ENCODE results near the gene PRKCH. TPM values are rescaled to one million over a fixed set of nuclear protein-coding genes. Genes with fewer than 3 reads are reported as not detected.
A peak's percentile ranks its signal among the peaks of the same experiment; 100 is the strongest.

Gene PRKCH
- total RNA-seq, 5 donors from 2014 or later (not counting 1 experiment from before 2014, with no cell fraction given), result 267 to 436 (median 326) TPM

GRCh38 chr14:61372842-61373555 lies 51.6 kb downstream of the PRKCH start:
- no peaks in the 10 kb centered on the region for H3K9me3 ChIP-seq
- H3K27me3 ChIP-seq (replicated peaks in 1 of 2; ENCODE audit: control insufficient read depth in 2 of 2, extremely low read depth in 1 of 2, insufficient read depth in 2 of 2, low read length in 1 of 2), result no peaks in the 10 kb centered on the region
- H3K4me1 ChIP-seq (ENCODE audit: control insufficient read depth in 1 of 2, extremely low read depth in 1 of 2, insufficient read depth in 2 of 2, low read length in 2 of 2), result peaks cover 30 to 64% of the 10 kb centered on the region in 2 experiments
- Mint-ChIP-seq H3K36me3 (peaks cover 46% of the 10 kb centered on the region), H3K9me3 (peaks cover 11 to 21% (median 20%) of the 10 kb centered on the region in 3 donors), H3K27me3 (no peaks in the 10 kb centered on the region), H3K4me1 (peaks cover 10 to 48% (median 42%) of the 10 kb centered on the region in 3 donors), H3K27ac (peak overlapping the region; percentile 71 to 89), H3K4me3 (peak overlapping the region in 1 of 3 donors; percentile 35)
- ATAC-seq (replicated peaks in 1 of 4) (no peak), DNase-seq (no peak)
- POLR2A ChIA-PET, result no interaction called here
- WGBS (ENCODE audit: insufficient coverage), result 18% methylated on average over 1 of the region's 3 CpGs
- peaks cover 0 to 18% of the 10 kb centered on the region in 2 donors for H3K36me3 ChIP-seq (ENCODE audit: control insufficient read depth in 2 of 2, extremely low read depth in 1 of 2, insufficient read depth in 1 of 2, low read length in 1 of 2)
- no peak overlapping the region for H3K27ac ChIP-seq (ENCODE audit: low read length)
- no peak overlapping the region for H3K4me3 ChIP-seq (ENCODE audit: control insufficient read depth in 1 of 2, extremely low read depth in 1 of 2, low read length in 1 of 2)
- CTCF ChIA-PET, result no interaction called here

GRCh38 chr14:61374284-61374683 lies 52.9 kb downstream of the PRKCH start:
- Histone ChIP-seq H3K4me1 (ENCODE audit: control insufficient read depth in 1 of 2, extremely low read depth in 1 of 2, insufficient read depth in 2 of 2, low read length in 2 of 2) (peaks cover 23 to 66% of the 10 kb centered on the region in 2 experiments), H3K4me3 (ENCODE audit: control insufficient read depth in 1 of 2, extremely low read depth in 1 of 2, low read length in 1 of 2) (peak overlapping the region in 1 of 2 donors; percentile 5), H3K27ac (ENCODE audit: low read length) (no peak overlapping the region), H3K27me3 (replicated peaks in 1 of 2; ENCODE audit: control insufficient read depth in 2 of 2, extremely low read depth in 1 of 2, insufficient read depth in 2 of 2, low read length in 1 of 2) (no peaks in the 10 kb centered on the region), H3K36me3 (ENCODE audit: control insufficient read depth in 2 of 2, extremely low read depth in 1 of 2, insufficient read depth in 1 of 2, low read length in 1 of 2) (peaks cover 0 to 23% of the 10 kb centered on the region in 2 donors), H3K9me3 (no peaks in the 10 kb centered on the region)
- H3K27me3 Mint-ChIP-seq, result no peaks in the 10 kb centered on the region
- H3K36me3 Mint-ChIP-seq, result peaks cover 53% of the 10 kb centered on the region
- H3K4me3 Mint-ChIP-seq, result peak overlapping the region in 1 of 3 donors; percentile 35
- CTCF ChIA-PET, result no interaction called here
- peaks cover 11 to 21% (median 20%) of the 10 kb centered on the region in 3 donors for H3K9me3 Mint-ChIP-seq
- H3K4me1 Mint-ChIP-seq, result peaks cover 10 to 48% (median 42%) of the 10 kb centered on the region in 3 donors
- ATAC-seq (replicated peaks in 1 of 4) (no peak), DNase-seq (no peak)
- peak overlapping the region in 1 of 2 donors; percentile 89 for H3K27ac Mint-ChIP-seq
- POLR2A ChIA-PET, result no interaction called here
- 100% methylated on average over 1 of the region's 3 CpGs for WGBS (ENCODE audit: insufficient coverage)

- H3K9me3 ChIP-seq, result no peaks in the 10 kb centered on the region
- H3K4me1 Mint-ChIP-seq, result peaks cover 10 to 45% (median 40%) of the 10 kb centered on the region in 3 donors
- POLR2A ChIA-PET, result interaction anchor here in 1 of 2 donors (0.5 kb wide), 1 partner anchor 1224 kb away, joined by 3 read pairs; no protein-coding TSS in a partner anchor
- peaks cover 11 to 21% (median 20%) of the 10 kb centered on the region in 3 donors for H3K9me3 Mint-ChIP-seq
- H3K4me3 Mint-ChIP-seq, result peak overlapping the region in 1 of 3 donors; percentile 35
- no peak overlapping the region for H3K4me3 ChIP-seq (ENCODE audit: control insufficient read depth in 1 of 2, extremely low read depth in 1 of 2, low read length in 1 of 2)
- H3K27me3 Mint-ChIP-seq, result no peaks in the 10 kb centered on the region
- peak overlapping the region; percentile 67 to 81 for H3K27ac Mint-ChIP-seq
- peaks cover 58% of the 10 kb centered on the region for H3K36me3 Mint-ChIP-seq
- CTCF ChIA-PET, result interaction anchor here in 1 of 2 donors (1.5 kb wide), 1 partner anchor 76 kb away, joined by 3 read pairs; no protein-coding TSS in a partner anchor
- H3K4me1 ChIP-seq (ENCODE audit: control insufficient read depth in 1 of 2, extremely low read depth in 1 of 2, insufficient read depth in 2 of 2, low read length in 2 of 2), result peaks cover 26 to 70% of the 10 kb centered on the region in 2 experiments
- 100% methylated on average over 1 of the region's 3 CpGs for WGBS (ENCODE audit: insufficient coverage)
- peaks cover 0 to 28% of the 10 kb centered on the region in 2 donors for H3K36me3 ChIP-seq (ENCODE audit: control insufficient read depth in 2 of 2, extremely low read depth in 1 of 2, insufficient read depth in 1 of 2, low read length in 1 of 2)
- no peak for ATAC-seq (replicated peaks in 1 of 4)
- H3K27me3 ChIP-seq (replicated peaks in 1 of 2; ENCODE audit: control insufficient read depth in 2 of 2, extremely low read depth in 1 of 2, insufficient read depth in 2 of 2, low read length in 1 of 2), result no peaks in the 10 kb centered on the region
- no peak for DNase-seq
- peak overlapping the region; percentile 15 for H3K27ac ChIP-seq (ENCODE audit: low read length)
Observed at GRCh38 chr14:61375218-61375617, 53.8 kb downstream of the PRKCH start.

GRCh38 chr14:61376314-61376713 lies 54.9 kb downstream of the PRKCH start:
- peaks cover 24 to 74% of the 10 kb centered on the region in 2 experiments for H3K4me1 ChIP-seq (ENCODE audit: control insufficient read depth in 1 of 2, extremely low read depth in 1 of 2, insufficient read depth in 2 of 2, low read length in 2 of 2)
- ATAC-seq (replicated peaks in 1 of 4) (no peak), DNase-seq (no peak)
- WGBS (ENCODE audit: insufficient coverage), result 73% methylated on average over 1 of the region's 1 CpG
- peak overlapping the region; percentile 11 for H3K27ac ChIP-seq (ENCODE audit: low read length)
- POLR2A ChIA-PET, result interaction anchor here (0.5 to 1.2 kb wide), 7 partner anchors 8 to 225 kb away, joined by 3 to 5 read pairs (median 4); partner anchors contain the start of gene PRKCH (in 1 of the 2)
- H3K4me3 Mint-ChIP-seq, result peak overlapping the region in 2 of 3 donors; percentile 47 to 73
- H3K9me3 Mint-ChIP-seq, result peaks cover 11 to 21% (median 20%) of the 10 kb centered on the region in 3 donors
- peak overlapping the region in 1 of 2 donors; percentile 93 for H3K27ac Mint-ChIP-seq
- H3K27me3 Mint-ChIP-seq, result no peaks in the 10 kb centered on the region
- H3K4me1 Mint-ChIP-seq, result peaks cover 10 to 35% (median 30%) of the 10 kb centered on the region in 3 donors
- no peaks in the 10 kb centered on the region for H3K9me3 ChIP-seq
- no peak overlapping the region for H3K4me3 ChIP-seq (ENCODE audit: control insufficient read depth in 1 of 2, extremely low read depth in 1 of 2, low read length in 1 of 2)
- no peaks in the 10 kb centered on the region for H3K27me3 ChIP-seq (replicated peaks in 1 of 2; ENCODE audit: control insufficient read depth in 2 of 2, extremely low read depth in 1 of 2, insufficient read depth in 2 of 2, low read length in 1 of 2)
- H3K36me3 ChIP-seq (ENCODE audit: control insufficient read depth in 2 of 2, extremely low read depth in 1 of 2, insufficient read depth in 1 of 2, low read length in 1 of 2), result peaks cover 0 to 28% of the 10 kb centered on the region in 2 donors
- H3K36me3 Mint-ChIP-seq, result peaks cover 69% of the 10 kb centered on the region
- CTCF ChIA-PET, result interaction anchor here (0.6 to 1.5 kb wide), 7 partner anchors 10 to 77 kb away, joined by 3 to 4 read pairs (median 3); no protein-coding TSS in a partner anchor

GRCh38 chr14:61377749-61378148 lies 56.4 kb downstream of the PRKCH start:
- Mint-ChIP-seq H3K27me3 (no peaks in the 10 kb centered on the region), H3K4me3 (peak overlapping the region in 1 of 3 donors; percentile 73), H3K27ac (peak overlapping the region in 1 of 2 donors; percentile 93), H3K4me1 (peaks cover 10 to 21% (median 17%) of the 10 kb centered on the region in 3 donors), H3K9me3 (peaks cover 11 to 21% (median 20%) of the 10 kb centered on the region in 3 donors), H3K36me3 (peaks cover 70% of the 10 kb centered on the region)
- Histone ChIP-seq H3K27ac (ENCODE audit: low read length) (peak overlapping the region; percentile 90), H3K27me3 (replicated peaks in 1 of 2; ENCODE audit: control insufficient read depth in 2 of 2, extremely low read depth in 1 of 2, insufficient read depth in 2 of 2, low read length in 1 of 2) (no peaks in the 10 kb centered on the region), H3K4me3 (ENCODE audit: control insufficient read depth in 1 of 2, extremely low read depth in 1 of 2, low read length in 1 of 2) (no peak overlapping the region), H3K4me1 (ENCODE audit: control insufficient read depth in 1 of 2, extremely low read depth in 1 of 2, insufficient read depth in 2 of 2, low read length in 2 of 2) (peaks cover 30 to 79% of the 10 kb centered on the region in 2 experiments), H3K36me3 (ENCODE audit: control insufficient read depth in 2 of 2, extremely low read depth in 1 of 2, insufficient read depth in 1 of 2, low read length in 1 of 2) (peaks cover 0 to 28% of the 10 kb centered on the region in 2 donors), H3K9me3 (no peaks in the 10 kb centered on the region)
- CTCF ChIA-PET, result interaction anchor here (0.9 to 1.4 kb wide), 6 partner anchors 9 to 43 kb away, joined by 3 to 5 read pairs (median 3); no protein-coding TSS in a partner anchor
- no peak for ATAC-seq (replicated peaks in 1 of 4)
- POLR2A ChIA-PET, result interaction anchor here (0.6 to 1.2 kb wide), 6 partner anchors 9 to 329 kb away, joined by 3 to 6 read pairs (median 4); no protein-coding TSS in a partner anchor
- no peak for DNase-seq

- Histone ChIP-seq H3K4me1 (ENCODE audit: control insufficient read depth in 1 of 2, extremely low read depth in 1 of 2, insufficient read depth in 2 of 2, low read length in 2 of 2) (peaks cover 50 to 81% of the 10 kb centered on the region in 2 experiments), H3K4me3 (ENCODE audit: control insufficient read depth in 1 of 2, extremely low read depth in 1 of 2, low read length in 1 of 2) (peak overlapping the region; percentile 2 to 14), H3K27ac (ENCODE audit: low read length) (peak overlapping the region; percentile 90), H3K36me3 (ENCODE audit: control insufficient read depth in 2 of 2, extremely low read depth in 1 of 2, insufficient read depth in 1 of 2, low read length in 1 of 2) (peaks cover 0 to 16% of the 10 kb centered on the region in 2 donors), H3K27me3 (replicated peaks in 1 of 2; ENCODE audit: control insufficient read depth in 2 of 2, extremely low read depth in 1 of 2, insufficient read depth in 2 of 2, low read length in 1 of 2) (no peaks in the 10 kb centered on the region), H3K9me3 (no peaks in the 10 kb centered on the region)
- Mint-ChIP-seq H3K9me3 (peaks cover 7 to 18% (median 9%) of the 10 kb centered on the region in 3 donors), H3K4me1 (peaks cover 10% of the 10 kb centered on the region in 3 donors), H3K27ac (peak overlapping the region in 1 of 2 donors; percentile 93), H3K36me3 (peaks cover 58% of the 10 kb centered on the region), H3K4me3 (peak overlapping the region in 2 of 3 donors; percentile 46 to 73), H3K27me3 (no peaks in the 10 kb centered on the region)
- ATAC-seq (replicated peaks in 1 of 4), result peak in 2 of 4 experiments; percentile 21 to 36
- 18% methylated on average over 2 of the region's 8 CpGs for WGBS (ENCODE audit: insufficient coverage)
- POLR2A ChIA-PET, result interaction anchor here in 1 of 2 donors (1.0 kb wide), 1 partner anchor 13 kb away, joined by 3 read pairs; no protein-coding TSS in a partner anchor
- CTCF ChIA-PET, result interaction anchor here (0.5 to 0.9 kb wide), 3 partner anchors 25 to 103 kb away, joined by 3 to 4 read pairs (median 3); no protein-coding TSS in a partner anchor
- DNase-seq, result peak in 7 of 35 experiments; percentile 11 to 56 (median 24)
Observed at GRCh38 chr14:61379639-61380184, 58.3 kb downstream of the PRKCH start.

Data from T-cell (primary cell).